Chondrocyte (in vitro differentiated cells): ENCODE measurements around the gene POLD2. TPM values are rescaled to one million over a fixed set of nuclear protein-coding genes. Genes with fewer than 3 reads are reported as not detected.
"Not testable (repeated sequence)": the region's sequence is repeated elsewhere in the genome, so short reads cannot be mapped to it uniquely, and the experiment has no call there.

Experiments
- DNase-seq: peaks from one replicate; pipeline ENCODE4 v3.0.0; 2021; ENCODE audit warnings: mixed read lengths, low spot score
- H3K27ac Mint-ChIP-seq: one replicate; pipeline ENCODE4 v1.8.0; 2021; ENCODE audit warnings: mild to moderate bottlenecking, moderate library complexity, mixed read lengths; ENCODE audit not compliant: unreplicated experiment
- H3K27me3 Mint-ChIP-seq: 2 replicates; pipeline ENCODE4 v1.8.0; 2021; ENCODE audit warnings: low read depth, mixed read lengths
- H3K36me3 Mint-ChIP-seq: 2 replicates; pipeline ENCODE4 v1.8.0; 2021; ENCODE audit warnings: low read depth, mixed read lengths
- H3K4me1 Mint-ChIP-seq: 2 replicates; pipeline ENCODE4 v1.8.0; 2021; ENCODE audit warnings: low read depth, mild to moderate bottlenecking, mixed read lengths
- H3K4me3 Mint-ChIP-seq: one replicate; pipeline ENCODE4 v1.8.0; 2021; ENCODE audit warnings: mild to moderate bottlenecking, moderate library complexity, mixed read lengths; ENCODE audit not compliant: unreplicated experiment
- H3K9me3 Mint-ChIP-seq: 2 replicates; pipeline ENCODE4 v1.8.0; 2021; ENCODE audit warnings: low read depth, mixed read lengths
- CTCF ChIP-seq: fragments of 200-600 bp; sonication (generic); IDR thresholded peaks from 2 replicates; pipeline ENCODE4 v1.5.0; 2021; ENCODE audit warnings: antibody characterized with exemption, mild to moderate bottlenecking, moderate library complexity
- long read RNA-seq: library from polyadenylated mRNA; stranded (forward); transcript quantifications from one replicate; pipeline ENCODE4 v2.0.0, GENCODE V29; 2021
- total RNA-seq: library from RNA; stranded (reverse); gene quantifications from 3 replicates; pipeline ENCODE4 v1.2.1, GENCODE V29; 2021

Gene POLD2
- total RNA-seq: 49.2 to 64.5 TPM (median 57.3 TPM) in 3 replicates
- long read RNA-seq, transcript POLD2-207 (11 exons, 1,659 nt): minor isoform, 10 of 109 reads
- long read RNA-seq, transcript POLD2-218 (11 exons, 1,619 nt): major isoform, 84 of 109 reads
- long read RNA-seq, partial matches to known transcripts: 6 of 109 reads
- long read RNA-seq, other reads (novel, unspliced or antisense): 9 of 109 reads

DNA sequence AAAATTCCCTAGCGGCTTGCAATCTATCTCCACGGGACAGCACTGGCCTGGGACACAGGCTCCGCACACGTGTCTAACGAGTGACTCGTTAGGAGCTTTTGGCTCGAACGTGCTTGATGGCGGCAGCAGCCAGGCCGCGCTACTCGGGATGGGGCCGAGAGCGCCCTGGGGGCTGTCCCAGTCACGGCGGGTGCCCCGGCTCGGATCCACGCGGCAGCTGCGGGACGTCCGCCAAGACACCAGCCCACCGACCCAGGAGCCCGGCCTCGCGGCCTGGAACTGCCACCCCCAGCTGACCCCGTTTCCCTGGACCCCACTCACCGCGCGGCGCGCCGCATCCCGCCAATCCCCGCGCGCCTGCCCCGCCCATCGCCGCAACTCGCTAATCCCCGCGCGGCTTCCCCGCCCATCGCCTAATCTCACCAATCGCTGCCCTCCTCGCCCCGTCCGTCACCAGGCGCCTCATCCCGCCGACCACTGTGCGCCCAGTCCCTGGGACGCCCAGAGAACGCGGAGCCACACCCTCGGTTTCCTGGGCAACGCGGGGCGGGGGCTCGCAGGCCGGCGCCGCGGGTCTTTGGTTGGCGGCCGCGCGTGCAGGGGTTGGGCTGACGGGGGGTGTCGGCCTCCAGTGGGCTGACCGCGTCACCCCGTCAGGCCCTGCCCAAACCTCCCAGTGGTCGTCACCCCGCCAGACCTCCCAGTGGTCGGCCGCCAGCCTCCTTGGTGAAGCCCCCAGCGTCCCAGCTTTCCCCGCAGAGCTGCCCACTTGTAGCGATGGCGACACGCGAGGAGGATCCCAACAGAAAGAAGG, at the start of gene POLD2:
Gene POLD2, minus strand, starts transcription at position 359 of the 814 bp plus-strand sequence. CDS start 1,495 bp downstream, outside the sequence.
- no peak for TF ChIP-seq CTCF
- Mint-ChIP-seq H3K4me1 (peaks cover 21% of the 10 kb centered on the region), H3K27ac (peak within 1 kb of the TSS; percentile 83), H3K27me3 (no peaks in the 10 kb centered on the region), H3K4me3 (peak within 1 kb of the TSS; percentile 72), H3K36me3 (peaks cover 18% of the 10 kb centered on the region), H3K9me3 (peaks cover 16% of the 10 kb centered on the region)
- peak; percentile 99 for DNase-seq

- TF ChIP-seq CTCF: no peak
- no peaks in the 10 kb centered on the region for H3K27me3 Mint-ChIP-seq
- H3K27ac Mint-ChIP-seq: no peak overlapping the region
- H3K36me3 Mint-ChIP-seq: peaks cover 3% of the 10 kb centered on the region
- H3K4me3 Mint-ChIP-seq: no peak overlapping the region
- H3K9me3 Mint-ChIP-seq: peaks cover 14% of the 10 kb centered on the region
- H3K4me1 Mint-ChIP-seq: peaks cover 9% of the 10 kb centered on the region
- DNase-seq: no peak
These were observed 49.6 kb upstream of the POLD2 start for GRCh38 chr7:44172803-44173424.

DNA sequence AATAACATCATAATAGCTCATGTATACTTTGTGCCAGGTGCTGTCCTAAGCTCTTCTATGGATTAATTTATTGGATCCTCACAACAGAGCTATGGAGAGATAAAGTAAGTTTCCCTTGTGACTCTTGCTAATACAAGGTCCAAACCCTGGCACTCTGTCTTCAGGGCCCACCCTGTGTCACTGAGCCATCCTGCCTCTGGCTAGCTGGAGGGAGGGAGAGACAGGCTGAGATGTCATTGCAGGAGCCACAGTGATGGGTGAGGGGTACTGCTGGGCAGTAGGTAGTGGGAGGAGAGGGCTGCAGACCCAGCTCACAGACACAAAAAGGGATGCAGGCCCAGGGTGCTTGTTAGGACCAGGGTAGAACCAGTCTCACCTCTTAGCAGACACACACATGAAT, 49.0 kb upstream of the POLD2 start:
- H3K4me1 Mint-ChIP-seq: peaks cover 3% of the 10 kb centered on the region
- peaks cover 14% of the 10 kb centered on the region for H3K9me3 Mint-ChIP-seq
- H3K27me3 Mint-ChIP-seq: peaks cover 3% of the 10 kb centered on the region
- no peak for TF ChIP-seq CTCF
- H3K4me3 Mint-ChIP-seq: no peak overlapping the region
- no peak for DNase-seq
- H3K36me3 Mint-ChIP-seq: peaks cover 3% of the 10 kb centered on the region
- H3K27ac Mint-ChIP-seq: no peak overlapping the region

GRCh38 chr7:44171901-44172300, 48.6 kb upstream of the POLD2 start:
- not testable (repeated sequence) for H3K4me3 Mint-ChIP-seq, H3K27ac Mint-ChIP-seq
- peaks cover 14% of the 10 kb centered on the region for H3K9me3 Mint-ChIP-seq

GRCh38 chr7:44167920-44168319, 44.6 kb upstream of the POLD2 start:
- H3K9me3 Mint-ChIP-seq: peaks cover 5% of the 10 kb centered on the region
- peaks cover 3% of the 10 kb centered on the region for H3K36me3 Mint-ChIP-seq
- peaks cover 6% of the 10 kb centered on the region for H3K27me3 Mint-ChIP-seq
- TF ChIP-seq CTCF: no peak
- H3K4me3 Mint-ChIP-seq: no peak overlapping the region
- no peak overlapping the region for H3K27ac Mint-ChIP-seq
- no peak for DNase-seq
- peaks cover 19% of the 10 kb centered on the region for H3K4me1 Mint-ChIP-seq

More at GRCh38 chr7:44171901-44172300, 48.6 kb upstream of the POLD2 start:
- not testable (repeated sequence) for H3K36me3 Mint-ChIP-seq, H3K27me3 Mint-ChIP-seq, H3K4me1 Mint-ChIP-seq, DNase-seq
